H1 (cell line): ENCODE data around the gene BBS12. TPM values are rescaled to one million over a fixed set of nuclear protein-coding genes. Genes with fewer than 3 reads are reported as not detected.

Source experiments
- CTCF ChIA-PET: fragments of 300-600 bp; sonication (Branson Sonifier 250); formaldehyde crosslinking; loops from one replicate; lab custom pipeline; 2021; ENCODE audit not compliant: partially characterized antibody; lab: Charles Lee
- POLR2A ChIA-PET: fragments of 300-600 bp; sonication (Branson Sonifier 250); formaldehyde crosslinking; loops from one replicate; lab custom pipeline; 2021; ENCODE audit warnings: inconsistent platforms; ENCODE audit not compliant: partially characterized antibody; lab: Charles Lee
- DNase-seq, 2 experiments: peaks; one replicate each; pipeline versions ENCODE4 v3.0.0 to v3.0.0-alpha.2; 2010 to 2022; ENCODE audit warnings: low spot score in 2 of 2, low read depth in 1 of 2, mixed read lengths in 1 of 2
- FAIRE-seq: peaks from 2 replicates; lab custom pipeline; 2011; peaks lifted over from hg19 to GRCh38; lab: Jason Lieb, UNC
- H2AFZ ChIP-seq: 2 replicates; pipeline ENCODE4 v1.8.1; 2012; ENCODE audit warnings: low read length, inconsistent platforms
- H2AK5ac ChIP-seq: 2 replicates; pipeline ENCODE4 v1.6.1; 2013; ENCODE audit warnings: low read depth, low read length
- H2BK120ac ChIP-seq: replicated peaks from 2 replicates; pipeline ENCODE3; 2013; ENCODE audit warnings: low read depth, low read length, inconsistent platforms
- H2BK12ac ChIP-seq: 2 replicates; pipeline ENCODE4 v1.6.1; 2013; ENCODE audit warnings: low read depth, low read length
- H2BK15ac ChIP-seq: 2 replicates; pipeline ENCODE4 v1.6.1; 2013; ENCODE audit warnings: low read length
- H2BK20ac ChIP-seq: 2 replicates; pipeline ENCODE4 v1.6.1; 2013; ENCODE audit warnings: low read length
- H2BK5ac ChIP-seq: 2 replicates; pipeline ENCODE4 v1.6.1; 2013; ENCODE audit warnings: low read depth, low read length
- H3K14ac ChIP-seq: 2 replicates; pipeline ENCODE4 v1.6.1; 2013; ENCODE audit warnings: inconsistent platforms; ENCODE audit not compliant: insufficient read length
- H3K18ac ChIP-seq: 2 replicates; pipeline ENCODE4 v1.6.1; 2013; ENCODE audit warnings: low read length; ENCODE audit errors: extremely low read depth
- H3K23ac ChIP-seq: 2 replicates; pipeline ENCODE4 v1.6.1; 2013; ENCODE audit warnings: inconsistent platforms; ENCODE audit not compliant: insufficient read length
- H3K23me2 ChIP-seq: 2 replicates; pipeline ENCODE4 v1.6.1; 2013; ENCODE audit warnings: low read depth, low read length
- H3K27ac ChIP-seq: 2 replicates; pipeline ENCODE4 v1.6.1; 2011; ENCODE audit warnings: low read depth, low read length, inconsistent platforms
- H3K27me3 ChIP-seq, 4 experiments: replicated peaks in 1 of 4; 1 replicate in 1 of 4; 2 replicates in 3 of 4; pipeline versions ENCODE4 v1.6.1 to v1.8.1; 2011 to 2013; ENCODE audit warnings: low read length in 3 of 4, mild to moderate bottlenecking in 3 of 4, inconsistent platforms in 2 of 4, mixed read lengths in 2 of 4, moderate library complexity in 1 of 4; ENCODE audit not compliant: control insufficient read depth in 3 of 4, insufficient read depth in 3 of 4; ENCODE audit errors: extremely low read depth in 1 of 4
- H3K36me3 ChIP-seq, 4 experiments: 2 replicates each; pipeline versions ENCODE4 v1.6.1 to v1.8.1; 2011 to 2013; ENCODE audit warnings: mild to moderate bottlenecking in 4 of 4, low read length in 3 of 4, moderate library complexity in 2 of 4, control low read depth in 1 of 4, inconsistent platforms in 1 of 4; ENCODE audit not compliant: insufficient read depth in 4 of 4, control insufficient read depth in 2 of 4
- H3K4ac ChIP-seq: replicated peaks from 2 replicates; pipeline ENCODE3; 2013; ENCODE audit warnings: low read length, low read depth, mixed read lengths, inconsistent platforms; ENCODE audit not compliant: insufficient read length
- H3K4me1 ChIP-seq, 4 experiments: replicated peaks in 1 of 4; 1 replicate in 1 of 4; 2 replicates in 3 of 4; pipeline versions ENCODE4 v1.6.1 to v1.8.1; 2011 to 2013; ENCODE audit warnings: low read length in 3 of 4, inconsistent platforms in 2 of 4, mixed read lengths in 1 of 4; ENCODE audit not compliant: insufficient read depth in 4 of 4, control insufficient read depth in 3 of 4
- H3K4me2 ChIP-seq, 2 experiments: 2 replicates each; pipeline versions ENCODE4 v1.6.1 to v1.8.1; 2011 to 2013; ENCODE audit warnings: low read depth in 2 of 2, low read length in 2 of 2, control low read depth in 1 of 2, inconsistent platforms in 1 of 2, mild to moderate bottlenecking in 1 of 2; ENCODE audit not compliant: insufficient read depth in 1 of 2
- H3K4me3 ChIP-seq, 4 experiments: fragments of 200-600, 300-600 bp in 1 of 4; sonication (generic), shearing (Covaris generic), sonication (Bioruptor Twin) in 1 of 4; 2 replicates each; pipeline versions ENCODE4 v1.5.1 to v1.8.1; 2011 to 2016; ENCODE audit warnings: low read length in 4 of 4, low read depth in 3 of 4, control low read depth in 2 of 4, inconsistent platforms in 2 of 4, mild to moderate bottlenecking in 2 of 4, mixed read lengths in 1 of 4, moderate library complexity in 1 of 4; ENCODE audit not compliant: insufficient read depth in 2 of 4; ENCODE audit errors: extremely low read depth in 1 of 4
- H3K56ac ChIP-seq: replicated peaks from 2 replicates; pipeline ENCODE3; 2013; ENCODE audit warnings: low read depth, mild to moderate bottlenecking, mixed read lengths, low read length, inconsistent platforms; ENCODE audit not compliant: insufficient read length
- H3K79me1 ChIP-seq: 2 replicates; pipeline ENCODE4 v1.6.1; 2013; ENCODE audit warnings: low read depth, low read length, control low read depth
- H3K79me2 ChIP-seq, 2 experiments: 2 replicates each; pipeline versions ENCODE4 v1.6.1 to v1.8.1; 2012 to 2013; ENCODE audit warnings: low read length in 2 of 2, mild to moderate bottlenecking in 2 of 2, inconsistent platforms in 1 of 2; ENCODE audit not compliant: insufficient read depth in 2 of 2, control insufficient read depth in 1 of 2
- H3K9ac ChIP-seq, 4 experiments: replicated peaks in 1 of 4; 1 replicate in 1 of 4; 2 replicates in 3 of 4; pipeline versions ENCODE4 v1.6.1 to v1.8.1; 2011 to 2013; ENCODE audit warnings: low read depth in 3 of 4, low read length in 3 of 4, control low read depth in 2 of 4, mild to moderate bottlenecking in 2 of 4, moderate library complexity in 2 of 4, inconsistent platforms in 1 of 4; ENCODE audit errors: extremely low read depth in 1 of 4
- H3K9me3 ChIP-seq, 2 experiments: 2 replicates each; pipeline versions ENCODE4 v1.6.1 to v1.8.1; 2012 to 2013; ENCODE audit warnings: mild to moderate bottlenecking in 2 of 2, moderate library complexity in 2 of 2, control low read depth in 1 of 2, inconsistent platforms in 1 of 2, low read depth in 1 of 2, low read length in 1 of 2, mixed read lengths in 1 of 2; ENCODE audit not compliant: insufficient read depth in 2 of 2
- H4K20me1 ChIP-seq, 2 experiments: replicated peaks in 1 of 2; 2 replicates each; pipeline versions ENCODE3 to v1.8.1; 2011 to 2013; ENCODE audit warnings: inconsistent platforms in 2 of 2, low read length in 2 of 2, mild to moderate bottlenecking in 1 of 2; ENCODE audit not compliant: insufficient read depth in 2 of 2, control insufficient read depth in 1 of 2
- H4K5ac ChIP-seq: 2 replicates; pipeline ENCODE4 v1.6.1; 2013; ENCODE audit warnings: low read length, low read depth, mixed read lengths, inconsistent platforms; ENCODE audit not compliant: insufficient read length
- H4K8ac ChIP-seq: 2 replicates; pipeline ENCODE4 v1.8.0; 2013; ENCODE audit warnings: mild to moderate bottlenecking, moderate library complexity, low read length, inconsistent platforms; ENCODE audit not compliant: insufficient read depth; ENCODE audit errors: extremely low read depth
- H4K91ac ChIP-seq: replicated peaks from 2 replicates; pipeline ENCODE3; 2013; ENCODE audit warnings: low read length, mixed read lengths, inconsistent platforms; ENCODE audit not compliant: insufficient read length
- SIN3A ChIP-seq, 2 experiments: IDR thresholded peaks in 1 of 2; conservative IDR thresholded peaks in 1 of 2; 2 replicates each; pipeline ENCODE4 v1.6.1; 2011 to 2012; ENCODE audit warnings: low read length in 2 of 2, improper control_type of control experiment in 1 of 2, low read depth in 1 of 2, mild to moderate bottlenecking in 1 of 2
- polyA plus RNA-seq, 7 experiments: library from polyadenylated mRNA; depleted of rRNA in 3 of 7; stranded (reverse) in 5 of 7; unstranded in 2 of 7; fragments of >200 nt in 5 of 7; fragments of 200-250 nt in 2 of 7; gene quantifications; 1 replicate in 5 of 7; 2 replicates in 1 of 7; 4 replicates in 1 of 7; pipeline versions ENCODE4 v1.2.1 to v1.2.3, GENCODE V29; 2011 to 2013; ENCODE audit warnings: missing spikeins in 2 of 7, mixed read lengths in 2 of 7
- total RNA-seq: library from RNA; stranded (reverse); fragmentation: NEBNext Ultra II Directional; extraction: Animal tissue kit (Norgen Biotek cat#: 25700); gene quantifications from 2 replicates; pipeline ENCODE4 v1.2.1, GENCODE V29; 2021

Gene BBS12
- total and polyA plus RNA-seq, 2 of the 8 experiments (the other 6 are each of a cell fraction or from before 2014, with no cell fraction given), result 0.88 to 2.6 TPM

DNA sequence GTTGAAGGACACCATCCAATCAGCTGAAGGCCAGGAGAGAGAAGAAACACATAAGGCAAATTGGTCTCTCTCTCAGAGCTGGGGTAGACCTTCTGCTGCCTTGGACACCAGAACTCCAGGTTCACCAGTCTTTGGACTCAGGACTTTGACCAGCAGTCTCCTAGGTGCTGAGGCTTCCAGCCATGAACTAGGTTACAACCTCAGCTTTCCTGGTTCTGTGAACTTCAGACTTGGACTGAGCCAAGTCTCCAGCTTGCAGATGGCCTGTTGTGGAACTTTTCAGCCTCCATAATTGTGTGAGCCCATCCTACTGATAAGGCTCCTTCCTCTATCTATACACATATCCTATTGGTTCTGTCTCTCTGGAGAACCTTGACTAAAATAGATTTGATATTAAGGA, 20.6 kb upstream of the BBS12 start:
- no peak overlapping the region for H3K23ac ChIP-seq
- H3K36me3 ChIP-seq, result no peaks in the 10 kb centered on the region
- no peak for TF ChIP-seq SIN3A (conservative IDR thresholded peaks at IDR 0.05 in 1 of 2, IDR thresholded peaks at IDR 0.05 in 1 of 2; ENCODE audit: low read depth in 1 of 2, low read length in 2 of 2)
- no peak overlapping the region for H2AFZ ChIP-seq
- no peak overlapping the region for H3K4me2 ChIP-seq
- H3K18ac ChIP-seq, result no peak overlapping the region
- no peak overlapping the region for H3K9ac ChIP-seq
- no peak overlapping the region for H2BK12ac ChIP-seq
- H3K79me2 ChIP-seq, result no peaks in the 10 kb centered on the region
- no peaks in the 10 kb centered on the region for H3K23me2 ChIP-seq
- no peak overlapping the region for H4K8ac ChIP-seq
- no peak overlapping the region for H3K4ac ChIP-seq
- POLR2A ChIA-PET, result interaction anchor here (1.7 kb wide), 1 partner anchor 191 kb away, joined by 3 read pairs; no protein-coding TSS in a partner anchor
- H2BK15ac ChIP-seq, result no peak overlapping the region
- CTCF ChIA-PET, result interaction anchor here (0.6 to 1.7 kb wide), 3 partner anchors 8 to 102 kb away, joined by 3 read pairs; no protein-coding TSS in a partner anchor
- H3K79me1 ChIP-seq, result no peaks in the 10 kb centered on the region
- H3K4me1 ChIP-seq, result no peaks in the 10 kb centered on the region
- no peak overlapping the region for H4K5ac ChIP-seq
- H3K56ac ChIP-seq, result no peak overlapping the region
- no peaks in the 10 kb centered on the region for H3K27me3 ChIP-seq
- H3K27ac ChIP-seq, result no peak overlapping the region
- H2BK20ac ChIP-seq, result no peak overlapping the region
- no peak overlapping the region for H3K4me3 ChIP-seq
- no peaks in the 10 kb centered on the region for H4K20me1 ChIP-seq
- H2BK120ac ChIP-seq, result no peak overlapping the region
- FAIRE-seq (no peak), DNase-seq (no peak)
- no peak overlapping the region for H2AK5ac ChIP-seq
- H2BK5ac ChIP-seq, result no peak overlapping the region
- no peak overlapping the region for H4K91ac ChIP-seq
- no peaks in the 10 kb centered on the region for H3K9me3 ChIP-seq
- H3K14ac ChIP-seq, result no peak overlapping the region
